Naive thymus-derived CD8-positive, alpha-beta T cell (primary cell): ENCODE data around the gene CTSE. TPM values are rescaled to one million over a fixed set of nuclear protein-coding genes. Genes with fewer than 3 reads are reported as not detected.

Experiments used
- ATAC-seq, 2 donors: fragments of 150-1000 bp; cut with Tn5 transposase in 1 of 2; sonication (Bioruptor Pico), chemical (Tn5 transposase) in 1 of 2; 1 replicate in 1 of 2; 2 replicates in 1 of 2; pipeline ENCODE4 v1.10.0; 2021; ENCODE audit warnings: mild to moderate bottlenecking in 2 of 2, moderate library complexity in 2 of 2
- POLR2A ChIA-PET: fragments of 350-600 bp; sonication (Branson Sonifier 250); formaldehyde crosslinking; loops from one replicate; lab custom pipeline; 2021; ENCODE audit warnings: antibody characterized with exemption; lab: Charles Lee
- DNase-seq, 10 donors: peaks; one replicate each; pipeline versions ENCODE4 v3.0.0 to v3.0.0-alpha.2; 2020 to 2022
- H3K27ac Mint-ChIP-seq, 10 donors: one replicate each; pipeline ENCODE4 v1.8.0; 2020 to 2022; ENCODE audit warnings: mild to moderate bottlenecking in 10 of 10, mixed read lengths in 10 of 10, moderate library complexity in 4 of 10, inconsistent platforms in 1 of 10
- H3K27me3 Mint-ChIP-seq, 5 donors: one replicate each; pipeline ENCODE4 v1.8.0; 2021 to 2022; ENCODE audit warnings: mixed read lengths in 5 of 5
- H3K36me3 Mint-ChIP-seq, 3 donors: one replicate each; pipeline ENCODE4 v1.8.0; 2020 to 2022; ENCODE audit warnings: mixed read lengths in 3 of 3, mild to moderate bottlenecking in 2 of 3, inconsistent platforms in 1 of 3
- H3K4me1 Mint-ChIP-seq, 4 donors: one replicate each; pipeline ENCODE4 v1.8.0; 2021 to 2022; ENCODE audit warnings: mixed read lengths in 4 of 4
- H3K4me3 Mint-ChIP-seq, 10 donors: one replicate each; pipeline ENCODE4 v1.8.0; 2020 to 2022; ENCODE audit warnings: mild to moderate bottlenecking in 10 of 10, mixed read lengths in 10 of 10, moderate library complexity in 6 of 10, inconsistent platforms in 1 of 10
- H3K9me3 Mint-ChIP-seq, 9 donors: one replicate each; pipeline ENCODE4 v1.8.0; 2020 to 2022; ENCODE audit warnings: mixed read lengths in 9 of 9, mild to moderate bottlenecking in 3 of 9, inconsistent platforms in 1 of 9, moderate library complexity in 1 of 9
- polyA plus RNA-seq, 3 donors: library from polyadenylated mRNA; unstranded; fragments of 300-500 nt; fragmentation: Illumina TruSeq; gene quantifications; one replicate each; pipeline ENCODE4 v1.2.3, GENCODE V29; 2021
- total RNA-seq, 8 experiments: library from RNA in 2 of 8; stranded (reverse) in 2 of 8; gene quantifications; one replicate each; pipeline ENCODE4 v1.2.3 and lab custom pipeline; 2021 to 2026

Gene CTSE
- total and polyA plus RNA-seq, 5 experiments from 2014 or later, result not detected

GRCh38 chr1:205992218-205992882 is 31.3 kb downstream of the CTSE start:
- no peak for DNase-seq
- H3K27ac Mint-ChIP-seq, result no peak overlapping the region
- H3K4me3 Mint-ChIP-seq, result no peak overlapping the region
- H3K4me1 Mint-ChIP-seq, result no peaks in the 10 kb centered on the region
- no peak for ATAC-seq
- POLR2A ChIA-PET, result no interaction called here
- no peaks in the 10 kb centered on the region for H3K36me3 Mint-ChIP-seq
- no peaks in the 10 kb centered on the region for H3K9me3 Mint-ChIP-seq
- peaks cover 4 to 12% (median 9%) of the 10 kb centered on the region in 5 donors for H3K27me3 Mint-ChIP-seq

GRCh38 chr1:205991237-205991636 is 32.5 kb downstream of the CTSE start:
- H3K9me3 Mint-ChIP-seq, result no peaks in the 10 kb centered on the region
- H3K4me1 Mint-ChIP-seq, result no peaks in the 10 kb centered on the region

GRCh38 chr1:205990226-205990625 is 33.5 kb downstream of the CTSE start:
- Mint-ChIP-seq H3K36me3 (no peaks in the 10 kb centered on the region), H3K9me3 (no peaks in the 10 kb centered on the region), H3K4me3 (no peak overlapping the region), H3K27ac (no peak overlapping the region), H3K4me1 (no peaks in the 10 kb centered on the region), H3K27me3 (peaks cover 2 to 10% (median 8%) of the 10 kb centered on the region in 5 donors)
- ATAC-seq (no peak), DNase-seq (no peak)
- POLR2A ChIA-PET, result no interaction called here

More at GRCh38 chr1:205991237-205991636, 32.5 kb downstream of the CTSE start:
- H3K27me3 Mint-ChIP-seq, result peaks cover 2 to 10% (median 8%) of the 10 kb centered on the region in 5 donors
- DNase-seq, result no peak
- H3K27ac Mint-ChIP-seq, result no peak overlapping the region
- no peak for ATAC-seq
- POLR2A ChIA-PET, result no interaction called here
- no peak overlapping the region for H3K4me3 Mint-ChIP-seq
- H3K36me3 Mint-ChIP-seq, result no peaks in the 10 kb centered on the region

- H3K27me3 Mint-ChIP-seq, result peaks cover 2 to 10% (median 8%) of the 10 kb centered on the region in 5 donors
- POLR2A ChIA-PET, result no interaction called here
- H3K4me1 Mint-ChIP-seq, result no peaks in the 10 kb centered on the region
- ATAC-seq (no peak), DNase-seq (no peak)
- H3K36me3 Mint-ChIP-seq, result no peaks in the 10 kb centered on the region
- no peak overlapping the region for H3K4me3 Mint-ChIP-seq
- no peak overlapping the region for H3K27ac Mint-ChIP-seq
- H3K9me3 Mint-ChIP-seq, result no peaks in the 10 kb centered on the region
Observed at GRCh38 chr1:205989786-205990185, 33.9 kb downstream of the CTSE start.

- no peak overlapping the region for H3K4me3 Mint-ChIP-seq
- POLR2A ChIA-PET, result no interaction called here
- peaks cover 2 to 10% (median 6%) of the 10 kb centered on the region in 5 donors for H3K27me3 Mint-ChIP-seq
- no peak for ATAC-seq
- H3K4me1 Mint-ChIP-seq, result no peaks in the 10 kb centered on the region
- H3K36me3 Mint-ChIP-seq, result no peaks in the 10 kb centered on the region
- DNase-seq, result no peak
- H3K9me3 Mint-ChIP-seq, result no peaks in the 10 kb centered on the region
- peak overlapping the region in 1 of 10 donors; percentile 55 for H3K27ac Mint-ChIP-seq
Observed at GRCh38 chr1:205988585-205988995, 35.1 kb downstream of the CTSE start.

GRCh38 chr1:205986861-205987260 is 36.8 kb downstream of the CTSE start:
- POLR2A ChIA-PET, result no interaction called here
- H3K4me3 Mint-ChIP-seq, result no peak overlapping the region
- peaks cover 0 to 6% (median 0%) of the 10 kb centered on the region in 9 donors for H3K9me3 Mint-ChIP-seq
- peaks cover 0 to 6% (median 0%) of the 10 kb centered on the region in 3 donors for H3K36me3 Mint-ChIP-seq
- DNase-seq, result no peak
- H3K4me1 Mint-ChIP-seq, result no peaks in the 10 kb centered on the region
- peaks cover 0 to 10% (median 5%) of the 10 kb centered on the region in 5 donors for H3K27me3 Mint-ChIP-seq
- ATAC-seq, result no peak
- H3K27ac Mint-ChIP-seq, result no peak overlapping the region

- Mint-ChIP-seq H3K27me3 (peaks cover 0 to 10% (median 3%) of the 10 kb centered on the region in 5 donors), H3K9me3 (peaks cover 0 to 7% (median 0%) of the 10 kb centered on the region in 9 donors), H3K4me1 (no peaks in the 10 kb centered on the region), H3K27ac (no peak overlapping the region), H3K4me3 (no peak overlapping the region), H3K36me3 (peaks cover 0 to 8% (median 0%) of the 10 kb centered on the region in 3 donors)
- POLR2A ChIA-PET, result no interaction called here
- ATAC-seq, result no peak
- no peak for DNase-seq
Observed at GRCh38 chr1:205986292-205986691, 37.4 kb downstream of the CTSE start.

GRCh38 chr1:205985330-205986005 is 38.2 kb downstream of the CTSE start:
- H3K4me3 Mint-ChIP-seq, result no peak overlapping the region
- no peaks in the 10 kb centered on the region for H3K4me1 Mint-ChIP-seq
- peak overlapping the region in 1 of 10 donors; percentile 43 for H3K27ac Mint-ChIP-seq
- POLR2A ChIA-PET, result no interaction called here
- no peak for DNase-seq
- no peak for ATAC-seq
- peaks cover 0 to 8% (median 3%) of the 10 kb centered on the region in 5 donors for H3K27me3 Mint-ChIP-seq
- peaks cover 0 to 8% (median 0%) of the 10 kb centered on the region in 3 donors for H3K36me3 Mint-ChIP-seq
- H3K9me3 Mint-ChIP-seq, result peaks cover 0 to 7% (median 0%) of the 10 kb centered on the region in 9 donors

- no peaks in the 10 kb centered on the region for H3K4me1 Mint-ChIP-seq
- H3K9me3 Mint-ChIP-seq, result peaks cover 0 to 7% (median 0%) of the 10 kb centered on the region in 9 donors
- peak in 1 of 10 donors; percentile 50 for DNase-seq
- peak overlapping the region in 2 of 10 donors; percentile 38 to 78 for H3K27ac Mint-ChIP-seq
- no peak for ATAC-seq
- H3K4me3 Mint-ChIP-seq, result no peak overlapping the region
- H3K36me3 Mint-ChIP-seq, result peaks cover 0 to 8% (median 0%) of the 10 kb centered on the region in 3 donors
- POLR2A ChIA-PET, result no interaction called here
- no peaks in the 10 kb centered on the region for H3K27me3 Mint-ChIP-seq
Observed at GRCh38 chr1:205983925-205984725, 39.6 kb downstream of the CTSE start.

GRCh38 chr1:205981257-205981656 is 42.4 kb downstream of the CTSE start:
- DNase-seq (no peak), ATAC-seq (no peak)
- H3K4me1 Mint-ChIP-seq, result no peaks in the 10 kb centered on the region
- POLR2A ChIA-PET, result no interaction called here
- peaks cover 0 to 2% (median 0%) of the 10 kb centered on the region in 5 donors for H3K27me3 Mint-ChIP-seq
- H3K4me3 Mint-ChIP-seq, result no peak overlapping the region
- H3K36me3 Mint-ChIP-seq, result peaks cover 0 to 8% (median 0%) of the 10 kb centered on the region in 3 donors
- H3K27ac Mint-ChIP-seq, result no peak overlapping the region
- H3K9me3 Mint-ChIP-seq, result peaks cover 0 to 7% (median 0%) of the 10 kb centered on the region in 9 donors

GRCh38 chr1:205980237-205980870 is 43.3 kb downstream of the CTSE start:
- Mint-ChIP-seq H3K4me1 (no peaks in the 10 kb centered on the region), H3K36me3 (peaks cover 0 to 8% (median 0%) of the 10 kb centered on the region in 3 donors), H3K27ac (peak overlapping the region in 1 of 10 donors; percentile 37), H3K27me3 (peaks cover 0 to 2% (median 0%) of the 10 kb centered on the region in 5 donors), H3K4me3 (no peak overlapping the region), H3K9me3 (peaks cover 0 to 7% (median 0%) of the 10 kb centered on the region in 9 donors)
- ATAC-seq, result no peak
- POLR2A ChIA-PET, result no interaction called here
- peak in 1 of 10 donors; percentile 62 for DNase-seq

- H3K4me1 Mint-ChIP-seq, result peaks cover 0 to 6% (median 0%) of the 10 kb centered on the region in 4 donors
- peak in 1 of 10 donors; percentile 50 for DNase-seq
- H3K27me3 Mint-ChIP-seq, result peaks cover 0 to 2% (median 0%) of the 10 kb centered on the region in 5 donors
- ATAC-seq, result no peak
- H3K27ac Mint-ChIP-seq, result no peak overlapping the region
- no peak overlapping the region for H3K4me3 Mint-ChIP-seq
- POLR2A ChIA-PET, result no interaction called here
- H3K36me3 Mint-ChIP-seq, result peaks cover 0 to 8% (median 0%) of the 10 kb centered on the region in 3 donors
- peaks cover 0 to 7% (median 0%) of the 10 kb centered on the region in 9 donors for H3K9me3 Mint-ChIP-seq
Observed at GRCh38 chr1:205979301-205979700, 44.4 kb downstream of the CTSE start.
